ENCODE data around the gene ENTPD6.

The ENTPD6 gene

DNA sequence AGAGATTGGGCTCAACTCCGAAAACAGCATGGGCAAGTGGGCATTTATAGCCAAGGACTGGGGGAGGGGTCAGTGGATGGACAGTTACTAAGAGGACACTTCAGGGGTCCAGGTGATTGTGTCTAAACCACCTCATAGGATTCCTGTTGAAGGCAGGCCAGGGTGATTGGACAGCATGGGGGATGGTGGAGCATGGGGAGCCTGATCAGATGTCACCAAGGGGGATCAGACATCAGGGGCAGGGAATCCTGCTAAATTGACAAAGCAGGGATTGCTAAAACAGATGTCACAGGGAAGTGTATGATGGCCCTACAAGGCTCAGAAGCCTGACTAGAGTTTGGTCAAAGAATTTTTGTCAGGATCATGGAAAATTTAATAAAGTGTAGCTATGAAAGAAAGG, 49.9 kb downstream of the ENTPD6 start:
- no peak for DNase-seq

DNA sequence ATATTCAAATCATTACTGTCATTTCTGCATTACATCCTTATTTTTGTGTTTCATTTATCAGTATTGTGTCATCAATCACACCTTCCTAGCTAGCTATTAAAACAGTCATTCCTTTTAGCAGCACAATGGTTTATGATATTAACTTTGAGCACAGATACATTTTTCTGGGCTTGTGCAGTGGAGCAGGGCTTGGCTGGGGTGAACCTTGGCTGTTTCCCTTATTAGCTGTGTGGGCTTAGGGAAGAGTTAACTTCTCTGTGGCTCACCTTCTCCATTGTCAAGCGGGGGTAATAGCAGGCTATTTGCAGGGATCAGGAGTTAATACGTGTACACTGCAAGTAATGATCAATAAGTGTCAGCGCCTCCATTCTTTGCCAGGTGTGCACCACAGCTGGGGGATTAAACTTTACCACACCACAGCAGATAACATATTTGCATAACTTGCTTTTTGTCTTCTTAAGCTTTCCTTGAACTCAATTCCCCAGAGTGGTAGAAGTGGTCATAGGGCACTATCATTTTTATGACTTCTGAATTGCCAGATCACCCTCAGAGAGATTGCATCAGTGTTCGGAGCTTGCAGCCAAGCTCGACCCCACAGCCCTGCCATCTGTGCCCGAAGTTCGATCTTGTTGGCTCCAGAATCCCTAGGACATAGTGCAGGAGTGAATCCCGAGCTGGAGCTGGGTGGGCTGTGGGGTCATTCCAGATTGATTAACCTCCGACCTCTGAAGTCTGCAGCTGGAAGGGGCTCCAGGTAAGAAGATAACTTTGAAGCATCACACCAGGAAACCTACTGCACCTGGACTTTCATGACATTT, 50.9 kb downstream of the ENTPD6 start:
- DNase-seq = no peak

DNA sequence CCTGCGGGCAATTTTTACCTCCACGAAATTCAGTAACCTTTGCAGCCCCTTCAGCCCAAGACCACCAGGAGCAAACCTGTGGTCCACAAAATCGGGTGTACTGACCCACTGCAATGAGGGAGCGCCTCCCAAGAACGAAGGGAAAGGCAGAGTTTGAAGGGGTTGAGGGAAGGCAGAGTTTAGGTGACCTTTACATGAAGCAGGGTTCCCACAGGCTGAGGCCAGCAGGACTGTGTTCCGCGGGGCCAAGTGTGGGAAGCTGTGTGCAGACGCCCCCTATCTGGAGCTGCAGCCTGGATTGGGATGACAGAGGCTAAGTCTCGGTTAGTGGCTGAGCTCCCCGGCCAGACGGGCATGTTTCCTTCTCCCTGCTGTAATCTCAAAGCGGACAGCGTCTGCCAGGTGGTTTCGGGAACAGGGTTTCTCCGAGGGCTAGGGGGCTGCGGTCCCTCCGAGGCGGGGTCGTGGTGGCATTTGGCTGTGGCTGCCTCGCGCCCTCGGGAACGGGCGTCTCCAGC, 51.5 kb downstream of the ENTPD6 start:
- DNase-seq = no peak

DNA sequence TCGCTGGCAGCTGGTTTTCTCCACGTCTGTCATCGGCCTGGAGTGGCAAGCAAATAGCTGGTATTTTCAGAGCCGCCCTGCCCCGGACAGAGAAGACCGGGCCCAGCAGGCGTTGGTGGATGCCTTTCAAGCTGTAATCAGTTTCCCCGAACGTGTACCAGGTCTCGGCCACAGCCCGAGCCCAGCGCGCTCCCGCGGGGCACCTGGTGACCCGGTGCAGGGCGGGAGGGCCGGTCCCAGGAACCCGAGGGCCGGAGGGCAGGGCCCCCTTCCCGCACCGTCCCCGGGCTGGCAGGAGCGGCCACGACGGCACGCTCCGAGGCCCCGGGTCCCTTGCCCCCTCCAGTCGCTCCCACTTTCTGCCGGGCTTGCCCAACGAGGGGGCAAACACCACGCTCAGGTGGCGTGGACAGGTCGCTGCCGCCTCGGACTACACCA, 52.0 kb downstream of the ENTPD6 start:
- no peak for DNase-seq

DNA sequence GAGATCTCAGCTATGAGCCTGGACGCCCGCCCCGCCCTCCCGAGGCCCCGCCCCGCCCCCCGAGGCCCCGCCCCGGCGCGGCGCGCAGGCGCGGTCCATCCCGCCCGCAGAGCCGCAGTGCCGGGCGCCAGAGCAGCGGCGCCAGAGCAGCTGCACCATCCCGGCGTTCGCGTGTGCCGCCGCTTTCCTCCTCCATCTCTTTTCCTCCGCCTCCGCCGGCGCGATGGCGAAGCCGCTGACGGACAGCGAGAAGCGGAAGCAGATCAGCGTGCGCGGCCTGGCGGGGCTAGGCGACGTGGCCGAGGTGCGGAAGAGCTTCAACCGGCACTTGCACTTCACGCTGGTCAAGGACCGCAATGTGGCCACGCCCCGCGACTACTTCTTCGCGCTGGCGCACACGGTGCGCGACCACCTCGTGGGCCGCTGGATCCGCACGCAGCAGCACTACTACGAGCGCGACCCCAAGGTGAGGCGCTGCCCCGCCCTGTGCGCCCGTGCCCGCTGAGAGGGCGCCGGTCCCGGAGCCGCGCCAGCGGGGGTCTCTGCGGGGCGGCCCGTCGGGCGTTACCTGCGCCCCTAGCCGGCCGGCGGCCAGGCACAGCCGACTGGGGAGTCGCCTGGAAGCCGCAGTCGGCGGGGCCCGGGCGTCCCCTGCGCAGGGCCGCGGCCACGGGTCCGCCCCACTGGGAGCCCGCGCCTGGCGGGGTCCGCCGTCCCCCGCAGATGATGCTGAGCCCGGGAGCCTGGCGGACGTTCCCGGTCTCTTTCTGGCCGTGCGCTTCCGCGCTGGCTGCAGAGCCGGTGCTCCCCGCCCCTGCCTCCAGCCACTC, 52.7 kb downstream of the ENTPD6 start, which contains the start of gene PYGB:
Gene PYGB, plus strand, starts transcription at position 130 of the 830 bp plus-strand sequence. Its CDS starts 94 bp downstream, at position 224.
- DNase-seq = peak in 1 of 2 experiments; percentile 42

DNA sequence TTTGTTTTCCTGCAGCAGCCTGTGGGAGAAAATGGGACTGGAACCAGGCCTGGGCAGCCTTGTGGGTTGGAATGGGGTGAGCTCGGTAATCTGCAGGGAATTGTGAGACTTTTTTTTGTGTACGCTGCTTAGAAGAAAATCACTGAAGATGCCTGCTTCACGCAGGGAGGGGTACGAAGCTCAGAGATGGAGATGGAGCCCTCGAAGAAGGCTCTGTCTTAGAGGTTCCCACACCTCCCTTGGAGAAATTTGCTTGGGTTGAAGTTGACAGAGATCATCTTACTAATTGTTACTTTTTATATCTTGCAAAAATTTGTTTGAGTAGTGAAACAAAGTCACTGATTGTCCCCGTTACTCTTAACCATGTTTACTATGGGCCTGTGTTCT, 53.3 kb downstream of the ENTPD6 start:
- DNase-seq = no peak

DNA sequence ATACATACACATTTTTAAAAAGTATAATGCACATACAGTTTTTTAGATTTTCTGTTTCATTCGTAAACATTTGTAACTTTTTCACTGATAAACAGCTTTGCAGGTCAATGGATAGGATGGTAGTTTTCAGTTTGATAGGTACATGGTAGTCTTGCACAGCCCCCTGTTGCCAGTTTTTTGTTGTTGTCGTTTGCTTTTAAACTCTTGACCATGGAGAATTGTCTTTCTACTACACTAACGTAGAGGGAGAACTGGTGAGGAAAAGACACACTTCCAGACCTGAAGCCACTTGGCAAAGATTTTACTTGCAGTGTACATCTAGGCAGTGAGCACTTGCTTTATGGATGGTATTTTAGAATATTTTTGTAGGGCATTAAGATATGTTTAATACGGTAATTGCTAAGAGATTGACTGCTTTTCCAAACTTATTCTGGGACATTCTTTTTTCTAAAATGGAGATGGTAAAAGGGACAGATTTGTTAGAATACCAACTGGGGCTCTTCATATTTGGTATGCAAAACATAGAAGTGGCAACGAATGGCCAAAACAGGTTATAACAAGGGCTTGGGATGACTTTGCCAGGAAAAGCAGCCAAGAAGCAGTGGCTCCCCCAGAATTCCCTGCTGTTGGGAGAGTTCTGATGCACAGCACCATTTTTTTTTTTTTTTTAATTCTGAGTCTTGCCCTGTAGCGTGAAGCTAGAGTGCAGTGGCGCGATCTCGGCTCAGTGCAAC, 53.9 kb downstream of the ENTPD6 start:
- no peak for DNase-seq

DNA sequence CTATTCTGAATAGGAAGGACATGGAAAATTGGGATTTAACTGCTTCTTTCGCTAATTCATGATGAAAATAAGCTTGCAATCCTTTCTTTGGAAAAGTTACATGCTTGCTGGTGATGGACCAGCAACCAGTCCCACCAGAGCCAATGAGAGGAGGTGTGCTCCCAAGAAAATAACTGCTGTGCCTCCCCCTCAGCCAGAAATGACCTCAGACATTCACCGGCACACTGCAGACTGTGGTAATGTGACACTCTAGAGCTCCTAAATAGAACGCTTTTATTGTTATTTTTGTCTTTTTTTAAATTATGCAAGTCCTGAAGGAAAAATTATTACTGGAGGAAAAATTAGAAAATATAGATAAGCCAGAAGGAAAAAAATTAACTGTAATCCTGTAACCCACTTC, 55.0 kb downstream of the ENTPD6 start:
- no peak for DNase-seq

DNA sequence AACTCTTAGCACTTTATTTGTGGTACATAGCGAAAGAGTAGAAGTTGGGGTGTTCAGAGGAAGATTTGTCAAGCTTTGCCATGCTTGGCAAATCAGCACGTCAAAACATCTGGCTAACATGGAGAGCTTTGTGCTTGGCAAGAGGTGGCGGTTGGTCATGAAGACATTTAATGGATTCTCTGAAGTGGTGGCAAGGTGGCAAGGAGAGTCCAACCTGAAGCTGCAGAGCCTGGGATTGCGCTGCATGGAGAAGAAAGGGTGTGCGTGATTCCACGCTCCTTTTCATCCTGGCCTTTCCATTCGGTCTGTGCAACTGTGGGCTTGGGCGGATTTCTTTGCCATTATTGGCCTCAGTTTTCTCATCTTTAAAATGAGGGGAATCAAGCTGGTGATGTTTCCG, 55.5 kb downstream of the ENTPD6 start:
- no peak for DNase-seq

DNA sequence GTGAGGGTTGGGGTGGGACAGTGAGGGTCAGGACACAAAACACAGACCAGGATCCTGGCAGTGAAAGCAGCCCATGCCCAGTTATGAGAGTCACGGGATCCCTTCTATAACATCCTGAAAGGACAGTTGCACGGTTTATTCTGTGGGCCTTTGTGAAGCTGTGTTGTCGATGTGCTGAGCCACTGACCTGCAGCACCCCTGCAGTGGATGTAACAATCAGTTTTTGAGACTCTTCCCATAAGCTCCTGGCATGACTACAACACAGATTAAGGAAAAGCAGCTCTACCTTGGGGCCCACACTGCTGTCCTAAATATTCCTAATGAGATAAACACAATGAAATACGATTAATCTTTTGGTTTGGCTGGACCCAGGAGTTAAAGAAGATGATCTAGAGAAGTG, 56.0 kb downstream of the ENTPD6 start:
- no peak for DNase-seq

DNA sequence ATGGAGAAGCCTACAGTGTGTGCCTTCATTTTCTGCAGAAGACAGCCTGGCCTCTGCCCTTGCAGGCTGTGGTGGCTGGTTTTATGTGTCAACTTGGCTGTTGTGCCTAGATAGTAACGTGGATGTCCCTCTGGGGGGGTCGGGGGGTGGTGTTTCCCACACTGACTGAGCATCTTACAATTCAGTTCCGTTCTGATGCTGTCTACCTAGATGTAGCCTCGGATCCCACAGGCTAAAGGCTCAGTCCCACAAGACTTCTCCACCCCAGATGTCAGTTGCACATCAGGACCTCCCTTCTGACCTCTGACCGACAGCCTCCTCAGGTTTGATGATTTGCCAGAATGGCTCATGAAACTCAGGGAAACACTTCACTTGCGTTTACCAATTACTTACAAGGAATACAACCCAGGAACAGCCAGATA, 56.7 kb downstream of the ENTPD6 start:
- no peak for DNase-seq

DNA sequence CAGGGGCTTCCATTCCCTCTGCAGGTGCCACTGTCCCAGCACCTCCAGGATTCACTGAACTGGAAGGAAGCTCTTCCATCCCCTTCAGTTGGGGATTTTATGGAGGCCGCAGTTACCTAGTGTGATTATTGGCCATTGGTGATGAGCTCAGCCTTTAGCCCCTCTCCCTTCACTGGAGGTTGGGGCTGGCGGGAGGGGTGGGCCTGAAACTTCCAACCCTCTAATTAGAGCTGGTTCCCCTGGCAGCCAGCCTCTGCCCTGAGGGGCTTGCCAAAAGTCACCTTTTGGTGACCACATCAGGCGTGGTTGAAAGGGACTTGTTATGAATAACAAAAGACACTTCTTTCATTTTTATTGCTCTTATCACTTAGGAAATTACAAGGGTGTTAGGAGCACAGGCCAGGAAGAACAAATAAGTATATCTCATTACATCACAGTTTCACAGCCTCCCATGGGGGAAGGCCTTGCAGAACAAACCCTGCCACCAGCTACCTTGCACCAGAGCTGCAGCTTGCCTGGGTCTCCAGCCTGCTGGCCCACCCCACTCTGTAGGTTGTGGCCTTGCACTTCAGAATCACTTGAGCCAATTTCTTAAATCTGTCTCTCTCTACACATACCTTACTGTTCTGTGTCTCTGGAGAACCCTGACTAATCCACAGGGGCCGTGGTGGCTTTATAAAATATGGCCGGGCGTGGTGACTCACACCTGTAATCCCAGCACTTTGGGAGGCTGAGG, 57.3 kb downstream of the ENTPD6 start:
- DNase-seq = no peak

DNA sequence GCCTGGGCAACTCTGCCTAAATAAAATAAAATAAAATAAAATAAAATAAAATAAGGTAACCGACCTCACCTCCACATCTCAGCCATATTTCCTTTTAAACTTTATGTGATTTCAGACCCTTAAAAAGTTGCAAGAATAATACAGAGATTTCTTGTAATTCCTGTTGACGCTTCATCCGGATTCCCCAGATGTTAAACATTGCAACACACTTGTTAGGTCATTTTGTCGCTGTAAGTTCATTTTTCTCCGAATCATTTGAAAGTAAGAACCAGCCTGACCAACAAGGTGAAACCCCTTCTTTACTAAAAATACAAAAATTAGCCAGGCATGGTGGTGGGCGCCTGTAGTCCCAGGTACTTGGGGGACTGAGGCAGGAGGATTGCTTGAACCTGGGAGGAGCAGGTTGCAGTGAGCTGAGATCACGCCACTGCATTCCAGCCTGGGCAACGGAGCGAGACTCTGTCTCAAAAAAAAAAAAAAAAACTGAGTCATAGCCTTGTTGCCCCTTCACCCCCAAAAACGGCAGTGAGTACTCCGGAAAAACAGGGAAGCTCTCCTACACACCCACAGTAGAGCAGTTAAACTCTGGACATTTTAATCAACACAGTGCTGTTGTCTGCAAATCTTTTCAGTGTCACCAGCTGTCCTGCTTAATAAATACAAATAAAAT, 58.2 kb downstream of the ENTPD6 start:
- DNase-seq = no peak

DNA sequence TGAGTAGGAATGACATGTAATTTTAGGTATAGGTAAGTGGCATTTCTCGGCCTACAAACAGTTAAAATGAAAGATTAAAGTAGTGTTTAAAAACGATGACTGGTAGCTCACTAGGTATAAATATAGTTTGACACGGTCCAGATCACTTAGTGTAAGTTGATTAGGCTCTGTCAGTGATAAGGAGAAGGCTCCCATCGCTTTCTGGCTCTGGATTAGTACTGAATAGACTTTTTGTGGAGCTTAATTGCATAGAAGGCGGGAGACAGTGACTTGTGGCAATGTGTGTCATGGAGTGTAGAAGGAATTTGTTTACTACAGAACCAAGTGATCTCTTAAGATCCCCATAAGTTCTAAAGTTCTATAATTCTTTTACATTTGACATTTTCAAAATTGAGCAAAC, 59.1 kb downstream of the ENTPD6 start:
- DNase-seq = no peak

DNA sequence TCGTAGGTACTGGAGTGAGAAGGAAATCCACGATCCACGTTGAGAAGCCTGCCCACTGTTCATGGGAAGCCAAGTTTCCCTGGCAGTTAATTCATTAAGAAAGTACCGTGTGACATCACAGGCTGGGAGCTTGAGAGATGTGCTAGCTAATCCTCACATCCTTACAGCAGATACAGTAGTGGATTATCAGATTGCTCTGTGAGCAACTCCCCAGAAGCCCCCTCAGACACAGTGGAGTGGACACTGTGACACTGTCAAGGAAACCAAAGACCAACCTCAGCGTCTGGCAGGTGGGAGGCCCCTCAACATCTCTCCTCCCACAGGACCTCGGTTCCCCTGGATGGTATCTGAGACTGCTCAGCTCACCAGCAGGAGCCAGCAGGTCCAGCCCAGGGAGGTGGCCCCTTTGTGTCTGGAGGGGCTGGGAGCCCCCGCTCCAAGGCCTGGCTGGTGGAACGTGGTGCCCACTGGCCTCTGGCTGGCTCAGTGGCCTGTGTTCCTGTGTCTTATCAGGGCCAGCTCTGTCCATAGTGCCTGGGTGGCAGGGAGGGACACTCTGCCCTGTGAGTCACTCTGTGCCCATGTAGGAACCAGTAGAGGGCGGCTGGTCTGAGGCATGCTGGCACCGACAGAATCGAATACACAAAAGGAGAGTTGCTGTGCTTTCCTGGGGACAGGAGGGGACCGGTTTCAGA, 59.6 kb downstream of the ENTPD6 start:
- DNase-seq = no peak

DNA sequence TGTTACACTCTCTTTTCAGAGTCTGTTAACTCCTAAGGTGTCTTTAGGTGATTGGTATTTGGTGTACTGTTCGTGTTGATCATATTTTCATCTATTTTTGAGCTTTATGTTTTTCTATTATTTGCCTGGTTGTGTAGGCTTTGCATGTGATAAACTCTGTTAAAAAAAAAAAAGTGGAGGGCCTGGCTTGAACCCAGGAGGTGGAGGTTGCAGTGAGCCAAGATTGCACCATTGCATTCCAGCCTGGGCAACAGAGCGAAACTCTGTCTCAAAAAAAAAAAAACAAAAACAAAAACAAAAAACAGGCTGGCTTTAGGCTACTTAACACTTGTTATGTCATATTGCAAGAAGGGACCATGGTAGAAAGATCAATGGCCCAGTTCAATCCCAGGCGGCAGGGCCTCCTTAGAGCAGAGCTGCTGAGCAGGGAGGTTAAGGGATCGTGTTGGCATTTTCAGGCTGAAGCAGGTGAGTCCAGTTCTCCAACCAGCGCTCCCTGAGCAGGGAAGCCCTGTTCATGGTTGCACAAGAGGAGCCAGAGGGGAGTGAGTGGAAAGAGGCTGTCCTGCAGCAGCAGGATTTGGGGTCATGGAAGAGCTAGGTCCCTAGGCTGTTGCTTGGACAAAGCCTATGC, 60.8 kb downstream of the ENTPD6 start:
- DNase-seq = no peak

DNA sequence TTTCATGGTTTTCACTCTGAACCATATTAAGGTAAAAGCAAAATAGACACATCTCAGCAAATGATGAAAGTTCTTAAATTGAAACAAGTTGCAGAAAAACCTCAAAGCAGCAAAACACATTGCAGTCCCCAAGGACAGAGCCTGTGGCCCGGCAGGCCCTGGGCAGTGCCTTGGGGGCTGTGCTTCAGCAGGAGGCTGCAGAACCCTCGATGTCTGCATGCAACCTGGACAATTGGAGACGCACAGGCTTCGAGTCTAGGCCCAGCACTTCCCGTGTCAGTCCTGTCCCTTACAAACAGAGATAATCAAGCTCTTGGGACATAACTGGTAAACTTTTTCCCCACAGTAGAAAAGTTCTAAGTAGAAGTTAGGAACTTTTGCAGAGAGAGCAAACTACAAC, 61.6 kb downstream of the ENTPD6 start:
- DNase-seq = no peak

DNA sequence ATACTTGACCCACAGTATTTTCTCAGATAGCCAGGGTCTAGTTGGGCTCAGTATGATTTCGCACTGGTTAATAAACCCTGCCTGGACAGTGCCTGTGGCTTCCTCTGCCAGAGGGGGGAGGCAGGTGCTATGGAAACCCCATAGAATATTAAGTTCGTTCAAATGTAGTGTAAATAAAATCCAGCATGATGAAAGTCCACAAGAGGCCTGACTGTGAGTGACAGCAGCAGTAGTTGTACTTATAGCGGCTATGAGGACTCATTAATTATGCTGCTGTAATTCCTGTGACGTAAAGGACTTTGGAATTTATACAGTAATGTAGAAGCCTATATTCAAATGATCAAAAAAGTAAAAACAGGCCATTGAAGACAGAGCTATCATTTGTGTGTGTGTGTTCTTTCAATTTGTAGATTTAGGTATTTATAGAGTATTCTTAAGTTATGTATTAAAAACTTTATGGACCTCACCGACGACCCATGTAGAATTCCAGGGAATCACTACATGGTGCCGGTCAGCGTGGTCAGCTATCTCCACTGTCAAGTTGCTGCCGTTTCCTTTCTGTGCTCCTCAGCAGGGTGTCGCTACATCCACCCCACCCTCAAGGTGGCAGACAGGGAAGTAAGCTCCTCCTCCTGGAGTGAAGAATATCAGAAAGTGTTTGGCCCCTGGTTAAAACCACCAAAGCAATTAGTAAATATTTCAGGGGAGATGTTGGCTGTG, 62.4 kb downstream of the ENTPD6 start:
- no peak for DNase-seq

DNA sequence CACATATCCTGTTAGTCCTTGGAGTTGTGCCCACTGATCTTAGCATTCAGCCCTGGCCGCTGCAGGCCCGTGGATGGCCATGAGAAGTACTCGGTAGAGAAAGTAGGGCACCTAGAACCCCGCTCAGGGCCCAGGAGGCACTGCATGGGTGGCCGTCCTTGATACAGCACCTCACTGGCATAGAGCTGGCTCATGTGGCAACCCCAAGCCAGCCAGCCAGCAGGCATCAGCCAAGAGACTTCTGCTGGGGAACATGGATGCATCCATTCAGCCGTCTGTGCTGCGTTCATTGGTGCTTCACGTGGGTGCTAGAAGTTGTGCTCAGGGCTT, 62.9 kb downstream of the ENTPD6 start:
- DNase-seq = no peak

DNA sequence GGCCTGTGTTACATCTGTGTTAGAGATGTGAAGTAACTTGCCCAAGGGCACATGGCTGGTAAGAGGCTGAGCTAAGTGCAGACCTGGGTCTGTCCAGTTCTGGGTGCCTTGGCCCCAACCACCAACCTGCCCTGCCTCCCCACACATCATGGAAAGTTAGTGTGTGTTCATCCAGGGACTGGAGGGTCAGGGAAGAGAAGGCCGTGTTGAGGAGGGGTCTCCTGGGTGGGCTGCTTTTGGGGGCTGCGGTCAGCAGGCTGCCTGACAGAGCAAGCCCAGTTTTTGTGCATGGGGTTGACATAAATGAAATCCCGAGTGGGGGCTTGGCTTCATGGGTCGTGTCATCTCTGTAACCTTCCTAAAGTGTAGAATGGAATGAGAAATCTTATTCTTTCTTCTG, 63.3 kb downstream of the ENTPD6 start:
- no peak for DNase-seq
